GM10266 (cell line): ENCODE measurements around the gene FHIT.

Experiments
- DNase-seq: peaks from one replicate; pipeline ENCODE4 v3.0.0; 2012; ENCODE audit errors: extremely low spot score
- CTCF ChIP-seq: IDR thresholded peaks from 2 replicates; pipeline ENCODE4 v1.5.1; 2012; ENCODE audit warnings: mild to moderate bottlenecking, low read depth; ENCODE audit not compliant: control insufficient read depth, insufficient read depth; ENCODE audit errors: missing control alignments

FHIT gene

DNA sequence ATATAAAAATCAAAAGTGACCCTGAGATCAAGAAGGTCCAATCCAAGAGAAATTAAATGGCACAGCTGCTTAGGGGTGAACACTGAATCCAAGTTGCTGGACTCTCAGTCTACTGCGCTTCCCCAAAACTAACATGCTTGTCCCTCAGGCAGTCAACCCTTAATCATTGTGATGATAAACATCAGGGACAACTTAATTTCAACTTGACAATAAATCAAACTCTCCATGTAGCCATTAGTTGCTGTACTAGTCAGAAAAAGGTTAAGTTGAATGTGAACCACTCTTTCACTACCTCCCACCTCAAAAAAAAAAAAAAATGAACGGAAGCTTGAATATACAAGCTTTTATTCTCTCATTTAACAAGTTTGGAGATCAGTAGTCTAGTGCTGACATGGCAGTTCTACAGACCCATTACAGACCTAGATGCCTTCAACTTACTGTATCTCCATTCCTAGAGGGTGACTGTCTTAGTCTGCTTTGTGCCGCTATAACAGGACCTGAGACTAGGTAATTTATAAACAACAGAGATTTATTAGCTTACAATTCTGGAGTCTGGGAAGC is 185.7 kb downstream of the FHIT start:
- DNase-seq: no peak
- TF ChIP-seq CTCF: no peak

DNA sequence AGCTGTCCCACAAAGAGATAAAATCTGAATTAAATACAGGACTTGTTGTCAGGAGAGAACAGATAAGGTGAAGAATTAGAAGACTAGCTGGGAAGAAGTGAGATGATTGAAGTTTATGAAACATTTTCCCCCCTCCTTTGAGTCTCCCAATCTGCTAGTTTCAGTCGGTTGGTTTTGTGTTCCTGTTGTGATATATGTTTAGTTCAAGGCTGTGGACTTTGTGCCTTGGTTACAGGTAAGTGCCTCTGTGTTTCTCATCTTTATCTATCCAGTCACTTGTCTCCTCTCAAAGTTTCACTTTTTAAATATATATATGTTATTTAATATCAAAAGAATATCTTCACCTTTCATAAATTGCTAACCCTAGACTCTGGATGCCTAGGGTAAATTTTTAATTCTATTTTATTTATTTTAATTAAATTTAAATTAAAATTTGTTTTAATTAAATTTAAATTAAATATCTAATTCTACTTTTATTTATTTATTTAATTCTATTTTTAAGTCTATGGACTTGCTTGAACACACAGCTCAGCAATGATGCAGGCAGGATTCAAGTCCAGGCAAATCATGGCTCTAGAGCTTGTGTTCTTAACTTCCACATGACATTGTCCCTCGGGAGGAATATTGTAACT is 190.0 kb downstream of the FHIT start:
- DNase-seq: no peak
- no peak for TF ChIP-seq CTCF

GRCh38 chr3:61060411-61060861 is 190.8 kb downstream of the FHIT start:
- DNase-seq: no peak
- no peak for TF ChIP-seq CTCF

DNA sequence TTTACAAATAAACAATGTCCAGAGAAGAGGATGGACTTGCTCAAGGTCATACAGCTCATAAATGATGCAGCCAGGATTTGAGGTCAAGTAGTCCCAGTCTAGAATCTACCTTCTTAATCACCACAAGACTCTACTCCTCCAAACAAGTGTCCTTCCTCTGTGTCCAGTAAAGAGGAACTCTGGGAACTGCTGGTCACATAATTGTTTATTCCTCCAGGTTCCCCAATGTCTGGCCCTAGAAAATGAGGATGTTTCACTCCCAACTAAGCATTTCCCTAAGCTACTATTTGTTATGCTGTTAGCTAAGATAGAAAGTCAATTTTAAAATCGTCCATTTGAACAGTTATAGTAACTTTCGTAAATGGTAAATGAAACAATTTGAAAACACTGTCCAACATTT is 192.4 kb downstream of the FHIT start:
- no peak for TF ChIP-seq CTCF
- DNase-seq: no peak

GRCh38 chr3:61057464-61057863 is 193.8 kb downstream of the FHIT start:
- TF ChIP-seq CTCF: no peak
- DNase-seq: no peak

GRCh38 chr3:61055447-61055846 is 195.8 kb downstream of the FHIT start:
- DNase-seq: no peak
- no peak for TF ChIP-seq CTCF

- no peak for TF ChIP-seq CTCF
- DNase-seq: no peak
Measured at GRCh38 chr3:61053781-61054496, 197.3 kb downstream of the FHIT start.
